ENCODE results near the gene UBE2B. TPM values are rescaled to one million over a fixed set of nuclear protein-coding genes. Genes with fewer than 3 reads are reported as not detected.

UBE2B gene
- total RNA-seq, 4 donors from 2014 or later = 22.2 to 124 (median 70.3) TPM

DNA sequence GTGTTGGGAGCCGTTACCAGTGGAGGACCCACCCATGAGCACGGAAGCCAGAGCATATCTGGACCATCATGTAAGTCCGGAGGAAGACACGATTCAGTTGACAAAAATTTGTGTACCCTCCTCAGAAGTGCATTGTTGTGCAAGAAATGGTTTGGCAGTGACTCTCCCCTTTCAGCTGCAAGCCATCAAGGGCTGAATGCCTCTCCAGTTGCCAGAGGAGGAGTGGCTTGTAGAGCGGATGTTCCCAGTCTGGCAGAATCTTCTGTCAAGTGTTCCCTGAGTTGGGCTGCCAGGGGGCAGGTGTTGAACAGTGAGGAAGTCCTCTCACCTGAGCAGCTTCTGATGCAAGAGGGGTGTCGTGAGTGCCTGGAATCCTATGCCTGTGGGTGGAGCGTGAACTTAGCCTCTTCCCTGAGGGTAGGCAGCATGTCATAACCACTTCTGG lies 67.9 kb downstream of the UBE2B start:
- intact Hi-C loops (cut with DNase I; ENCODE audit: low total_unique reads) = loop anchor here (1.0 to 5.0 kb wide), 4 partner anchors 27 to 208 kb away; partner anchors contain the start of genes SEC24A and UBE2B
- TF ChIP-seq POLR2A (IDR thresholded peaks at IDR 0.05) = no peak
- TF ChIP-seq, protein P1, sequence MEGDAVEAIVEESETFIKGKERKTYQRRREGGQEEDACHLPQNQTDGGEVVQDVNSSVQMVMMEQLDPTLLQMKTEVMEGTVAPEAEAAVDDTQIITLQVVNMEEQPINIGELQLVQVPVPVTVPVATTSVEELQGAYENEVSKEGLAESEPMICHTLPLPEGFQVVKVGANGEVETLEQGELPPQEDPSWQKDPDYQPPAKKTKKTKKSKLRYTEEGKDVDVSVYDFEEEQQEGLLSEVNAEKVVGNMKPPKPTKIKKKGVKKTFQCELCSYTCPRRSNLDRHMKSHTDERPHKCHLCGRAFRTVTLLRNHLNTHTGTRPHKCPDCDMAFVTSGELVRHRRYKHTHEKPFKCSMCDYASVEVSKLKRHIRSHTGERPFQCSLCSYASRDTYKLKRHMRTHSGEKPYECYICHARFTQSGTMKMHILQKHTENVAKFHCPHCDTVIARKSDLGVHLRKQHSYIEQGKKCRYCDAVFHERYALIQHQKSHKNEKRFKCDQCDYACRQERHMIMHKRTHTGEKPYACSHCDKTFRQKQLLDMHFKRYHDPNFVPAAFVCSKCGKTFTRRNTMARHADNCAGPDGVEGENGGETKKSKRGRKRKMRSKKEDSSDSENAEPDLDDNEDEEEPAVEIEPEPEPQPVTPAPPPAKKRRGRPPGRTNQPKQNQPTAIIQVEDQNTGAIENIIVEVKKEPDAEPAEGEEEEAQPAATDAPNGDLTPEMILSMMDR (IDR thresholded peaks at IDR 0.05 in 4 of 5, conservative IDR thresholded peaks at IDR 0.05 in 1 of 5) = no peak
- no peak overlapping the region for H3K4me3 ChIP-seq

DNA sequence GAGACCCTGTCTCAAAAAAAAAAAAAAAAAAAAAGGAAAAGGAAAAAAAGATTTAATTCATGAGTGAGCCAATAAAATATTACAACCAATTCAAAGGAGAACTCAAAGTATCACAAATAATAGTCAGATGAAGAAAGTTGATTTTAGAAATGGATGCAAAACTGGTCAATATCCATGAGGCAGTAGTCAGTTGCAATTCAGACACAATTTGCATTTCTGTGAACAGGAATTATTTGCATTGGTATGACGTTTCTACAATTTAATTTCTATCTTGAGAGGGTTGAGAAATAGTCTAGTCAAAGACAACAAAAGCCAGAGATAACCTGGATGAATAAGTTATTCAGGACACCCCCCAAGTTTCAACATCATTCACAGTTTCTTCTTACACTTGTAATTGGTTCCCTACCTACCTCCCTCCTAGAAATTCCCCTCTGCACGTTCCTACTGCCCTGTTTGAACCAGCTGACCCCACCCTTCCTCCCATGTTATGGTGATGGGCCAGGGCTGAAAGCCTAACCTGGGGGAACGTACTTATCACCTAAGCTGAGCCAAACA lies 68.9 kb downstream of the UBE2B start:
- intact Hi-C loops (cut with DNase I; ENCODE audit: low total_unique reads) (no loop called here), in situ Hi-C loops (cut with MboI; ENCODE audit: low sequenced_read_pairs in 4 of 4) (no loop called here)
- no peak for ATAC-seq

More for the DNA sequence above, 67.9 kb downstream of the UBE2B start:
- Histone ChIP-seq H3K9me3 (no peaks in the 10 kb centered on the region), H3K4me1 (peaks cover 72 to 82% of the 10 kb centered on the region in 2 donors), H3K36me3 (no peaks in the 10 kb centered on the region), H3K27me3 (no peaks in the 10 kb centered on the region), H3K27ac (peak overlapping the region; percentile 97 to 99 (median 98))
- in situ Hi-C loops (cut with MboI; ENCODE audit: low sequenced_read_pairs in 4 of 4) = no loop called here
- ATAC-seq = peak; percentile 68 to 76
- DNase-seq = peak; percentile 96 to 99

More for the DNA sequence above, 68.9 kb downstream of the UBE2B start:
- TF ChIP-seq POLR2A (IDR thresholded peaks at IDR 0.05) = no peak
- TF ChIP-seq, protein P1 (IDR thresholded peaks at IDR 0.05 in 4 of 5, conservative IDR thresholded peaks at IDR 0.05 in 1 of 5) = no peak
- Histone ChIP-seq H3K27me3 (no peaks in the 10 kb centered on the region), H3K27ac (peak overlapping the region; percentile 97 to 99 (median 98)), H3K36me3 (no peaks in the 10 kb centered on the region), H3K4me3 (no peak overlapping the region), H3K9me3 (no peaks in the 10 kb centered on the region), H3K4me1 (peaks cover 62 to 79% of the 10 kb centered on the region in 2 donors)
- DNase-seq = no peak

Other genes with a start within 250 kb of the UBE2B start
- 100 to 1,000 TPM; 318 to 499 (median 476) TPM for gene SKP1, start 194.6 kb upstream of the UBE2B start, total RNA-seq
- gene PPP2CA, start 145.5 kb upstream of the UBE2B start, total RNA-seq = 100 to 1,000 TPM in 3 of 4 donors, 10 to 100 TPM in 1; 90.2 to 179 (median 155) TPM
- gene CDKL3, start 4.4 kb upstream of the UBE2B start, total RNA-seq = 10 to 100 TPM in 1 of 4 donors, 1 to 10 TPM in 2, under 1 TPM in 1; 0.36 to 10.4 (median 5.1) TPM
- gene CDKN2AIPNL, start 40.3 kb downstream of the UBE2B start, total RNA-seq = 10 to 100 TPM; 23.6 to 58.5 (median 37.4) TPM
- gene JADE2, start 154.1 kb downstream of the UBE2B start, total RNA-seq = 10 to 100 TPM; 17.3 to 44.5 (median 19.8) TPM

Data from gastrocnemius medialis (tissue), 4 donors.